Thymus (tissue), 11 donors: Measurements from ENCODE around the gene GNG12. TPM values are rescaled to one million over a fixed set of nuclear protein-coding genes. Genes with fewer than 3 reads are reported as not detected.

Experiments used
- DNase-seq, 9 donors: peaks; one replicate each; pipeline ENCODE4 v3.0.0-alpha.2; 2013; ENCODE audit warnings: low spot score in 9 of 9, low read depth in 6 of 9, missing footprints in 1 of 9
- H3K27ac ChIP-seq, 2 donors: one replicate each; pipeline ENCODE4 v1.5.1; 2013; ENCODE audit warnings: control low read depth in 1 of 2, low read depth in 1 of 2, low read length in 1 of 2, mild to moderate bottlenecking in 1 of 2, moderate library complexity in 1 of 2
- H3K27me3 ChIP-seq, 2 donors: one replicate each; pipeline ENCODE4 v1.5.1; 2013; ENCODE audit warnings: low read length in 1 of 2; ENCODE audit not compliant: control insufficient read depth in 2 of 2, insufficient read depth in 1 of 2
- H3K36me3 ChIP-seq, 2 donors: one replicate each; pipeline ENCODE4 v1.5.1; 2013; ENCODE audit warnings: low read length in 1 of 2, mild to moderate bottlenecking in 1 of 2, moderate library complexity in 1 of 2; ENCODE audit not compliant: control insufficient read depth in 2 of 2, insufficient read depth in 2 of 2
- H3K4me1 ChIP-seq, 2 donors: one replicate each; pipeline ENCODE4 v1.5.1; 2013; ENCODE audit warnings: low read length in 2 of 2; ENCODE audit not compliant: control insufficient read depth in 2 of 2, insufficient read depth in 2 of 2
- H3K4me3 ChIP-seq, 2 donors: one replicate each; pipeline ENCODE4 v1.5.1; 2013; ENCODE audit warnings: low read length in 2 of 2, control low read depth in 1 of 2, mild to moderate bottlenecking in 1 of 2
- H3K9me3 ChIP-seq, 2 donors: one replicate each; pipeline ENCODE4 v1.5.1; 2013; ENCODE audit warnings: low read length in 1 of 2, mild to moderate bottlenecking in 1 of 2; ENCODE audit not compliant: control insufficient read depth in 2 of 2, insufficient read depth in 1 of 2
- WGBS: extraction: QIAGEN DNeasy Blood & Tissue Kit; methylation state at CpG from one replicate; pipeline ENCODE4 v1.1.7; 2013; 5-methylcytosine and 5-hydroxymethylcytosine counted together
- polyA plus RNA-seq: library from polyadenylated mRNA; stranded (reverse); fragments of 200-250 nt; gene quantifications from one replicate; pipeline ENCODE4 v1.2.3, GENCODE V29; 2013
- total RNA-seq: library from RNA; stranded (reverse); fragments of 120-200 nt; gene quantifications from one replicate; pipeline ENCODE4 v1.2.4, GENCODE V29; 2013
- donor health status: healthy.

GNG12 gene
- total and polyA plus RNA-seq, 2 donors = 14.8 to 19.3 TPM

- 98% methylated on average over 7 of the region's 7 CpGs for WGBS
- Histone ChIP-seq H3K9me3 (no peaks in the 10 kb centered on the region), H3K27ac (no peak overlapping the region), H3K27me3 (no peaks in the 10 kb centered on the region), H3K4me1 (no peaks in the 10 kb centered on the region), H3K4me3 (no peak overlapping the region), H3K36me3 (no peaks in the 10 kb centered on the region)
- DNase-seq = no peak
These were observed 44.4 kb downstream of the GNG12 start for GRCh38 chr1:67788904-67789303.

- Histone ChIP-seq H3K27me3 (no peaks in the 10 kb centered on the region), H3K9me3 (no peaks in the 10 kb centered on the region), H3K4me1 (no peaks in the 10 kb centered on the region), H3K4me3 (no peak overlapping the region), H3K36me3 (no peaks in the 10 kb centered on the region), H3K27ac (no peak overlapping the region)
- 93% methylated on average over 5 of the region's 5 CpGs for WGBS
- no peak for DNase-seq
These were observed 45.0 kb downstream of the GNG12 start for GRCh38 chr1:67788238-67788790.

- no peak overlapping the region for H3K27ac ChIP-seq
- H3K27me3 ChIP-seq = no peaks in the 10 kb centered on the region
These were observed 45.5 kb downstream of the GNG12 start for GRCh38 chr1:67787746-67788145.

GRCh38 chr1:67785847-67786753 lies 47.2 kb downstream of the GNG12 start:
- H3K36me3 ChIP-seq = no peaks in the 10 kb centered on the region
- no peaks in the 10 kb centered on the region for H3K9me3 ChIP-seq
- WGBS = 96% methylated on average over 4 of the region's 4 CpGs
- H3K27me3 ChIP-seq = no peaks in the 10 kb centered on the region
- H3K4me1 ChIP-seq = no peaks in the 10 kb centered on the region
- no peak overlapping the region for H3K27ac ChIP-seq
- H3K4me3 ChIP-seq = no peak overlapping the region
- no peak for DNase-seq

More at GRCh38 chr1:67787746-67788145, 45.5 kb downstream of the GNG12 start:
- no peak for DNase-seq
- Histone ChIP-seq H3K9me3 (no peaks in the 10 kb centered on the region), H3K4me1 (no peaks in the 10 kb centered on the region), H3K36me3 (no peaks in the 10 kb centered on the region), H3K4me3 (no peak overlapping the region)
- 98% methylated on average over 2 of the region's 2 CpGs for WGBS

- no peak for DNase-seq
- Histone ChIP-seq H3K27ac (no peak overlapping the region), H3K36me3 (no peaks in the 10 kb centered on the region), H3K27me3 (no peaks in the 10 kb centered on the region), H3K4me1 (no peaks in the 10 kb centered on the region), H3K4me3 (no peak overlapping the region), H3K9me3 (no peaks in the 10 kb centered on the region)
- WGBS = 97% methylated on average over 6 of the region's 6 CpGs
These were observed 48.6 kb downstream of the GNG12 start for GRCh38 chr1:67784545-67785186.

GRCh38 chr1:67780637-67781036 lies 52.6 kb downstream of the GNG12 start:
- WGBS = 94% methylated on average over 2 of the region's 2 CpGs
- H3K4me3 ChIP-seq = no peak overlapping the region
- no peak for DNase-seq

GRCh38 chr1:67777440-67777839 lies 55.8 kb downstream of the GNG12 start:
- H3K27ac ChIP-seq = no peak overlapping the region

More at GRCh38 chr1:67780637-67781036, 52.6 kb downstream of the GNG12 start:
- no peaks in the 10 kb centered on the region for H3K36me3 ChIP-seq
- H3K27me3 ChIP-seq = no peaks in the 10 kb centered on the region
- no peaks in the 10 kb centered on the region for H3K9me3 ChIP-seq
- no peaks in the 10 kb centered on the region for H3K4me1 ChIP-seq
- H3K27ac ChIP-seq = no peak overlapping the region

GRCh38 chr1:67777016-67777415 lies 56.3 kb downstream of the GNG12 start:
- no peaks in the 10 kb centered on the region for H3K4me1 ChIP-seq
- H3K27me3 ChIP-seq = no peaks in the 10 kb centered on the region
- no peaks in the 10 kb centered on the region for H3K9me3 ChIP-seq
- no peak overlapping the region for H3K4me3 ChIP-seq
- no peak for DNase-seq
- no peaks in the 10 kb centered on the region for H3K36me3 ChIP-seq
- no peak overlapping the region for H3K27ac ChIP-seq

More at GRCh38 chr1:67777440-67777839, 55.8 kb downstream of the GNG12 start:
- H3K27me3 ChIP-seq = no peaks in the 10 kb centered on the region
- WGBS = 89% methylated on average over 4 of the region's 4 CpGs
- no peak for DNase-seq
- H3K36me3 ChIP-seq = no peaks in the 10 kb centered on the region
- H3K4me1 ChIP-seq = no peaks in the 10 kb centered on the region
- no peaks in the 10 kb centered on the region for H3K9me3 ChIP-seq
- H3K4me3 ChIP-seq = no peak overlapping the region

GRCh38 chr1:67773462-67773861 lies 59.8 kb downstream of the GNG12 start:
- H3K36me3 ChIP-seq = no peaks in the 10 kb centered on the region
- H3K4me1 ChIP-seq = no peaks in the 10 kb centered on the region
- no peak overlapping the region for H3K4me3 ChIP-seq
- no peak for DNase-seq
- H3K27me3 ChIP-seq = peaks cover 0 to 6% of the 10 kb centered on the region in 2 donors
- H3K9me3 ChIP-seq = no peaks in the 10 kb centered on the region
- 98% methylated on average over 4 of the region's 4 CpGs for WGBS
- no peak overlapping the region for H3K27ac ChIP-seq
